NCI-H128 (cell line): ENCODE data around the gene TMEM94.

ENCODE experiments used
- DNase-seq: peaks from one replicate; lab custom pipeline; 2025; ENCODE audit not compliant: unreplicated experiment; lab: John Stamatoyannopoulos, UW

Gene TMEM94

GRCh38 chr17:75524269-75524969 lies 68.0 kb downstream of the TMEM94 start:
- no peak for DNase-seq

- peak; percentile 78 for DNase-seq
These were observed 68.8 kb downstream of the TMEM94 start, which contains the start of gene LLGL2 for GRCh38 chr17:75524970-75525805. Gene LLGL2 (plus strand): TSS chr17:75525697. CDS start chr17:75543427, 17,730 bp downstream.

GRCh38 chr17:75525806-75526554 lies 69.5 kb downstream of the TMEM94 start:
- DNase-seq: no peak

GRCh38 chr17:75526555-75527270 lies 70.3 kb downstream of the TMEM94 start:
- DNase-seq: no peak

GRCh38 chr17:75530837-75531720 lies 74.6 kb downstream of the TMEM94 start:
- DNase-seq: no peak

GRCh38 chr17:75531721-75532072 lies 75.3 kb downstream of the TMEM94 start:
- DNase-seq: no peak

GRCh38 chr17:75535119-75535537 lies 78.7 kb downstream of the TMEM94 start:
- DNase-seq: no peak

GRCh38 chr17:75535871-75536270 lies 79.4 kb downstream of the TMEM94 start:
- DNase-seq: no peak

GRCh38 chr17:75536366-75536765 lies 79.9 kb downstream of the TMEM94 start:
- DNase-seq: no peak

GRCh38 chr17:75539967-75540729 lies 83.7 kb downstream of the TMEM94 start:
- DNase-seq: no peak

GRCh38 chr17:75540923-75541503 lies 84.6 kb downstream of the TMEM94 start:
- no peak for DNase-seq

- no peak for DNase-seq
These were observed 85.8 kb downstream of the TMEM94 start for GRCh38 chr17:75542229-75542628.

- no peak for DNase-seq
These were observed 86.4 kb downstream of the TMEM94 start for GRCh38 chr17:75542728-75543336.

- no peak for DNase-seq
These were observed 87.8 kb downstream of the TMEM94 start for GRCh38 chr17:75544250-75544649.

GRCh38 chr17:75546181-75546580 lies 89.7 kb downstream of the TMEM94 start:
- no peak for DNase-seq

GRCh38 chr17:75547091-75547490 lies 90.7 kb downstream of the TMEM94 start:
- DNase-seq: no peak

- no peak for DNase-seq
These were observed 92.4 kb downstream of the TMEM94 start for GRCh38 chr17:75548813-75549212.
